RPMI7951 (cell line): ENCODE results near the gene GAGE13. TPM values are rescaled to one million over a fixed set of nuclear protein-coding genes. Genes with fewer than 3 reads are reported as not detected.
"Not testable (repeated sequence)": the region's sequence is repeated elsewhere in the genome, so short reads cannot be mapped to it uniquely, and the experiment has no call there.

ENCODE experiments used
- DNase-seq: peaks from one replicate; pipeline ENCODE4 v3.0.0-alpha.2; 2012; ENCODE audit warnings: low read depth
- total RNA-seq: library from RNA; depleted of rRNA; stranded (reverse); fragments of >200 nt; shearing (Covaris generic); gene quantifications from 2 replicates; pipeline ENCODE4 v1.2.3, GENCODE V29; 2014; rRNA removed

Gene GAGE13
- 1.4 and 1.8 TPM in 2 replicates for total RNA-seq

GRCh38 chrX:49331282-49331681 lies at the start of gene GAGE13:
Gene GAGE13, plus strand, starts transcription at chrX:49331582. Its CDS starts 1,156 bp downstream, at chrX:49332738.
- DNase-seq, result not testable (repeated sequence)

- peak; percentile 15 for DNase-seq
Observed at GRCh38 chrX:49282647-49283011, 48.8 kb upstream of the GAGE13 start.

DNA sequence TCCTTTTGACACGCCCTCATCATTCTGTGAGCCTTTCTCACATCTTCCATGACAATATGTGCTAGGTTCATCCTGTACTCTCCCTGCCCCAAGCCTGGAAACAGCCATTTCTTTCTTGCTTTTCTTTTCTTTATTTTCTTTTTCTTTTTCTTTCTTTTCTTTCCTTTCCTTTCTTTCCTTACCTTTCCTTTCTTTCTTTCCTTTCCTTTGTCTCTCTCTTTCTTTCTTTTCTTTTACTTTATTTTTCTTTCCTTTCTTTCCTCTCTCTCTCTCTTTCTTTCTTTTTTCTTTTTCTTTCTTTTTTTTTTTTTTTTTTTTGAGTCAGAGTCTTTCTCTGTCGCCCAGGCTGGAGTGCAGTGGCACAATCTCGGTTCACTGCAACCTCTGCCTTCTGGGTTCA lies 47.2 kb upstream of the GAGE13 start:
- DNase-seq, result no peak

GRCh38 chrX:49286136-49286535 lies 45.2 kb upstream of the GAGE13 start:
- no peak for DNase-seq

GRCh38 chrX:49286581-49286980 lies 44.8 kb upstream of the GAGE13 start:
- no peak for DNase-seq

DNA sequence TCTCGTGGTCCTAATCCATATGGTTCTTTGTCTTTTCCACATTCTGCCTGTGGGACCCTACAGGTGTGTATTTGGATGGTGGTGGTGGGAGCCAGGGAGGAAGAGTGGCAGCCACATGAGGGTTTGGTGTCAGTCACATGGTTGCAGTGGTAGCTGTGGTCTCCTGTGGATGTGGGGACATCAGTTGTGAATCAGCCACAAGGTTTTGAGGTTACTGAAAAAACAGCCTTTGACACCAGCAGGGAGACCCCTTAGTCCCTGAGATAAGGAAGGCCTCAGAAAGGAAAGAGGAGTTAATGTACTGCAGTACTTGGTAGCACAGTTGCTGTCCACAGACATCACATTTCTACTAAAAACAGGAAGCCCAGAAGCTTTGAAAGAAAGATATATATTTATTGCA lies 43.7 kb upstream of the GAGE13 start:
- no peak for DNase-seq

GRCh38 chrX:49290215-49290614 lies 41.2 kb upstream of the GAGE13 start:
- DNase-seq, result no peak

- DNase-seq, result peak; percentile 57
Observed at GRCh38 chrX:49291615-49292337, 39.6 kb upstream of the GAGE13 start.

- DNase-seq, result no peak
Observed at GRCh38 chrX:49292400-49293362, 38.7 kb upstream of the GAGE13 start.

GRCh38 chrX:49299293-49299692 lies 32.1 kb upstream of the GAGE13 start:
- DNase-seq, result not testable (repeated sequence)

- DNase-seq, result no peak
Observed at GRCh38 chrX:49300703-49301102, 30.7 kb upstream of the GAGE13 start.

GRCh38 chrX:49303346-49303745 lies 28.0 kb upstream of the GAGE13 start, which contains the start of gene GAGE10:
Gene GAGE10, plus strand, starts transcription at chrX:49303646. Its CDS starts 1,214 bp downstream, at chrX:49304860.
- DNase-seq, result no peak

GRCh38 chrX:49307775-49308174 lies 23.6 kb upstream of the GAGE13 start:
- not testable (repeated sequence) for DNase-seq

DNA sequence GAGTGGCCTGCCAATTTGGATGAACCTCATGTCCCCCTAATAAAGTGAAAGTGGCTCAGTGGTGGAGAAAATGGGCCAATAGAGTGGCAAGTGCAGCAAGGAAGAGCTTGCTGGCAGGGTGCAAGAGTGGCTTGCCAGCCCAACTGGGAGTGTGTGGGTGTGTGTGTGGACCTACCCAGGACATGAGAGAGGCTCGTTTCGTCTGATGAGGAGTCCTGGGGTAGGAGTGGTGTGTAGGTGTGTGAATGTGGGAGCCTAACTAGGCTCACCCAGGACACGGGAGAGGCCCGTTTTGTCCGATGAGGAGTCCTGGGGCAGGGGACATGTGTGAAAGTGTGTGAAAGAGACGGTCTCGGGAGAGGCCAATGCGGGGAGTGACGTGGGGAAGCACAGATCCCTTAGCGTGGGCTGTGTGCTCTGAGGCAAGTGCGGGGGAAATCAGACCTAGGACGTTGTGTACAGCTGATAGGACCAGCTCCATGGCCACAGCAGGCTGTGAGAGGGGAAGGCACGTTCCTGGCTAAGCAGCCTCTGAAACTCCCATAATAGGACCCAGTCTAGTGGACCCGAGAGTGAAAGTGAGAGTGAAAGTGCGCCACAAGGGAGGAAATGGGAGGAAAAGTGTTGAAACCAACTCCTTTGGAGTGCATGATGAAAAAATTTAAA lies 22.6 kb upstream of the GAGE13 start:
- peak; percentile 36 for DNase-seq

- DNase-seq, result peak; percentile 43
Observed at GRCh38 chrX:49309401-49309981, 21.9 kb upstream of the GAGE13 start.

DNA sequence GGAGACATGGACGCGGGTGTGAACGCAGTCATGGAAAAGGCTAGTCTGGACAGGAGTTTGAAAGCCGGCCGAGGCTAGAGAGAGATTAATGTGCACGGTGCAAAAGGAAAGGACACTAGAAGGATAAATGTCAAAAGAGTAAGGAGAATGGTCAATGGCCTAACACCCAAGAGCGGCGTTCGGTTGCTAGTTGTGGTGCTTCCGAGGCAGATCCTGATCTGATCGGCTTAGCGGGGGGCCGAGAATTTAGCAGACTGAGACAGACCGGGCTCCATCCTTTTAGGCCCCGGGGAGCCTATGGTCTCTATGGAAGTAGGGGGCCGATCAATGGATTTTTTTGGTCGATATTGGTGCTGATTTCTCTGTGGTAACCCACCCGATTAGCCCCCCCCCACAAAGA lies 21.0 kb upstream of the GAGE13 start:
- DNase-seq, result no peak

- no peak for DNase-seq
Observed at GRCh38 chrX:49312176-49312575, 19.2 kb upstream of the GAGE13 start.

GRCh38 chrX:49316085-49316484 lies 15.3 kb upstream of the GAGE13 start:
- no peak for DNase-seq

DNA sequence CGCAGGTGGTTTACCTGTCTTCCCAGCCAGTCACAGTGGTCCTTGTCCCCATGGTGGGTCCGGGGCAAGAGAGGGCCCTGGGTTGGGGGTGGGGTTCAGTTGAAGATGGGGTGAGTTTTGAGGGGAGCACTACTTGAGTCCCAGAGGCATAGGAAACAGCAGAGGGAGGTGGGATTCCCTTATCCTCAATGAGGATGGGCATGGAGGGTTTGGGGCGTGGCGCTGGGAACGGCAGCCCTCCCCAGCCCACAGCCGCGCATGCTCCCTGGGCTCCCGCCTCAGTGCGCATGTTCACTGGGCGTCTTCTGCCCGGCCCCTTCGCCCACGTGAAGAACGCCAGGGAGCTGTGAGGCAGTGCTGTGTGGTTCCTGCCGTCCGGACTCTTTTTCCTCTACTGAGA lies 9.6 kb upstream of the GAGE13 start, which contains the start of gene GAGE12J:
TSS of gene GAGE12J (plus strand) at position 301 of the 400 bp plus-strand sequence. CDS start 1,157 bp downstream, outside the sequence.
- not testable (repeated sequence) for DNase-seq

- DNase-seq, result not testable (repeated sequence)
Observed at GRCh38 chrX:49322266-49322665, 9.1 kb upstream of the GAGE13 start.

DNA sequence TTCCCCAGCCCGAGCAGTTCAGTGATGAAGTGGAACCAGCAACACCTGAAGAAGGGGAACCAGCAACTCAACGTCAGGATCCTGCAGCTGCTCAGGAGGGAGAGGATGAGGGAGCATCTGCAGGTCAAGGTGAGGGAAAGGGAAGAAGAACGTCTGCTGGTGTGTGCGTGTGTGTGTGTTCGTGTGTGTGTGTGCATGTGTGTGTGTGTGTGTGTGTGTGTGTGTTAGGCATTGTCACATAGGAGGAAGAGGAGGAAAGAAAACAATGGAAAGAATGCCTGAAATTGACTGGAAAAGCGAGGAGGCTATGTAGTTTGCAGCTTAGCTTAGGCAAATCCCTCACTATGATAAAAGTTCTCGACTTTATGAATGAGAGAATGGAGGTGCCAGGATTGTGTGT lies 7.6 kb upstream of the GAGE13 start:
- not testable (repeated sequence) for DNase-seq
